Fibroblast of upper back skin (primary cell): Measurements from ENCODE around the gene ATF7.
"Not testable (repeated sequence)": the region's sequence is repeated elsewhere in the genome, so short reads cannot be mapped to it uniquely, and the experiment has no call there.

Source experiments
- DNase-seq: peaks from one replicate; pipeline ENCODE4 v3.0.0-alpha.2; 2013

ATF7 gene

DNA sequence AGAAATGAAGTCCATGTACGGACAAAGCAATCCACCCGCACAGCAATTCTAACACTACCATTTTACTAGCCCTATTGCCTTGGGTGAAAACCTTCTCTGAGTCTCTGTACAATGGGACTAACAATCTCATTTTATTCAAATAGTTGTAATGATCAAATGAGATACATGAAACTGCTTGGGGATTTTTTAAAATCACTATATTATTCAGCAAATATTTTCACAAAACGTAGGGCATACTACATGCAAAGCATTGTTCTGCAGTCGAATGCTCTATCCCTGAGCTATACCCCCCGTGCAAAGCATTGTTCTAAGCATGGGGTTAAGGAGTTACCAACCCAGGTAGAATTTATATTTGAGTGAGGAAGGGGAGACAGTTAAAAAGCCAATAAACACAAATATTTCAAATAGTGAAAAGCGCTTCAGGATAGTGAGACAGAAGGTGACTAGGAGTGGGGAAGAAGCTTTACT lies 554 bp upstream of the ATF7 start:
- DNase-seq = no peak

DNA sequence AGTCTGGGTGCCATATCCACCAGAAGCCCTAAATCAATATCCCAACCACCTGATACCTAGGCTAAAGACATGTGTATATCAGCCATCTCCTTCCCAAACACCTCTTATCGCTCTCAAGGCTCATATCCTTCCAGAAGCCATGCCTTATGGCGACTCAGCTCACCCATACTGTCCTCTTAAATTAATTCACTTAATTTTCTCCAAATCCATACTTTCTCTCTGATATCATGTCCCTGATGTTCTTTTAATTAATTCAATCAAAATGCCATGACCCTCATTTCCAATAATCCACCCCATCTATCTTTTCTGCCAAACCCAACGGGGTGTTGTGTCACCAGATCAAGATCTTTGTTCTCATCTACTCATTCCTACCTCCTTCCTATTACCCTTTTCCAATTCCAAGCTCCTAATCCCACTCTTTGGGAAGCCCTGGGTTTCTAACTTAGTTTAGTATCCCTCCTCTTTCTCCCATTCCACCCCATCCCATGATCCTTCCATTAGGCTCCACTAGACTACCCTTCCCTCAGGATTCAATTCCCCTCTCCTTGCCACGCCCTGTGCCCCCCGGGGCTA lies 723 bp downstream of the ATF7 start:
- DNase-seq = no peak

- peak; percentile 5 for DNase-seq
Observed at GRCh38 chr12:53624956-53625355, 1.2 kb downstream of the ATF7 start.

DNA sequence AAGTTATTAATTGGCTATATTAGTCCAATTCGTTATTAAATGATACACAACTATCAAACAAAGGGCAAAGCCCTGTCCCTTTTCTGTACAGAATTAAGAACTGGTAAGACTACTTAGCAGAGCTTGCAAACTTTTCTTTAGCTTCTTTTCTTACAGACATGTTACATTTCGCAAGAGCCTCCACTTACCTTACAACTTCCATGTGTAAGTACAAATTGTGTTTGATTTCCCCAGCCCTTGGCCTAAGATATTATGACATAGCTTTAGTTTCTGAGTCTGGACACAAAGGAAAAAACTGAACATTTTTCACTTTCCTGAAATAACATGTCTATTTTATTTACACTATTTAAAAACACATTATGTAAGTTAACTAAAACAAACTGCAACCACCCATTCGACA lies 1.7 kb downstream of the ATF7 start:
- DNase-seq = no peak

- DNase-seq = peak; percentile 37
Observed at GRCh38 chr12:53623548-53624385, 2.4 kb downstream of the ATF7 start.

DNA sequence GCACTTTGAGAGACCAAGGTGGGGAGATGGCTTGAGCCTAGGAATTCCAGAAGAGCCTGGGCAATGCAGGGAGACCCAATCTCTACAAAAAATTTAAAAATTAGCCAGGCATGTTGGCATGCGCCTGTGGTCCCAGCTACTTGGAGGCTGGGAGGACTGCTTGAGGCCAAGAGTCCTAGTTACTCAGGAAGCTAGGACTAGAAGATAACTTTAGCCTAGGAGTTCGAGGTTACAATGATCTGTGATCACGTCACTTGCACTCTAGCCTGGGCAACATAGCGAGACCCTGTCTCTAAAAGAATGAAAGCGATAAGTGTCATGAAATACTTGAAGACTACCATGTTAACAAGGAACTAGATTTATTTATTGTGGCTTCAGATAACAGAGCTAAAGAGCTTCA lies 3.5 kb downstream of the ATF7 start:
- no peak for DNase-seq

GRCh38 chr12:53618275-53618674 lies 7.9 kb downstream of the ATF7 start:
- no peak for DNase-seq

DNA sequence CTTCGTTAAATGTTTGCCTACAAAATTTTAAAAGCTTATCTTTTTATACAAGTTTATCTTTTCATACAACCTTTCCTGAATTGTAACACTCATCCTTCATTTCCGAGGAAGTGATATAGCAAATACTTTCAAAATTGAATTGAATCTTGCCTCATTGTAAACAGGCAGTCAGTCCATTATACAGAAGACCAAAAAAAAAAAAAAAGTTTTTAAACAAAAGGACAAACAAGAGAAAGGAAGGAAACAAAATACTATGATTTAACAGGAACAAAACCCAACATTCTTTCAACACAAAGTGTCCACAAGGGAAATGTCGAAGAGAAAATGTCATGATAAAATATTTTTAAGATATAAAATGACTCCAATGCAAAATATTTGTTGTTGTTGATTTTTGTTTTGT lies 8.5 kb downstream of the ATF7 start:
- DNase-seq = no peak

DNA sequence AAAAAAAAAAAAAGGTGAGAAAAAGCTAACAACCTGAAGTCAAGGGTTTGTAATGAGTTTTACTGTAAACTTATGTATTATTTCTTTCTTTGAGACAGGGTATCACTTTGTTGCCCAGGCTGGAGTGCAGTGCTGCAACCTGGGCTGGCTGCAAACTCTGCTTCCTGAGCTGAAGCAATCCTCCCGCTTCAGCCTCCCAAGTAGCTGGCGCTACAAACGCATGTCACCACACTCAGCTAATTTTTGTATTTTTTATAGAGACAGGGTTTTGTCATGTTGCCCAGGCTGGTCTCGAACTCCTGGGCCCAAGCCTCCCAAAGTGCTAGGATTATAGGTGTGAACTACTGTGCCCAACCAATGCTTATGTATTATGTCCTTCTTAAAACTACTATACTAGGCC lies 9.2 kb downstream of the ATF7 start:
- no peak for DNase-seq

GRCh38 chr12:53613821-53614220 lies 12.4 kb downstream of the ATF7 start:
- DNase-seq = peak; percentile 34

DNA sequence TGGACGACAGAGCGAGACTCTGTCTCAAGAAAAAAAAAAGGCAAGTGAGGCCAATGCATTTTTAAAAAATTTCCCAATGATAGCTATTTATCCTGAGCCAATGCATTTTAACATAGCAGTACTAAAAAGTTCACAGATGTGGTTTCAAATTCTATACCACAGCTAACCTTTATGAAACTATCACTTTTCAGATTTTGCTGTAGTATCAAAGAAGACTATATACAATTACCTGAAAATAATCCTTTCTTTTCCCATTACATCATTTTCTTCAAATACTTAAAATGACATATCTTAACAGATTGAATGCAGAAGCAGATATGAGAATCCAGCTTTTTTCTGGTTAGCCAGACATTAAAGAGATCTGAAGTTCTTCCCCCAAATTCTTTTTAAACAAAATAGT lies 13.2 kb downstream of the ATF7 start:
- DNase-seq = no peak

DNA sequence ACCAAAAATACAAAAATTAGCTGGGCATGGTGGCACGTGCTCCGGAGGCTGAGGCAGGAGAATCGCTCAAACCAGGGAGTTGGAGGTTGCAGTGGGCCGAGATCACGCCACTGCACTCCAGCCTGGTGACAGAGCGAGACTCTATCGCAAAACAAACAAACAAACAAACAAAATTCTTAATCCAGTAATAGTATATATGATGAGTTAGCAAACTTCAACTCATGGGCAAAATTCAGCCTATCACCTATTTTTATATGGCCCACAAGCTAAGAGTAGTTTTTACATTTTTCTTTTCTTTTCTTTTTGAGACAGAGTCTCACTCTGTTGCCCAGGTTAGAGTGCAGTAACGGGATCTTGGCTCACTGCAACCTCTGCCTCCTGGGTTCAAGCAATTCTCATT lies 14.9 kb downstream of the ATF7 start:
- DNase-seq = no peak

- not testable (repeated sequence) for DNase-seq
Observed at GRCh38 chr12:53606688-53607087, 19.5 kb downstream of the ATF7 start.

DNA sequence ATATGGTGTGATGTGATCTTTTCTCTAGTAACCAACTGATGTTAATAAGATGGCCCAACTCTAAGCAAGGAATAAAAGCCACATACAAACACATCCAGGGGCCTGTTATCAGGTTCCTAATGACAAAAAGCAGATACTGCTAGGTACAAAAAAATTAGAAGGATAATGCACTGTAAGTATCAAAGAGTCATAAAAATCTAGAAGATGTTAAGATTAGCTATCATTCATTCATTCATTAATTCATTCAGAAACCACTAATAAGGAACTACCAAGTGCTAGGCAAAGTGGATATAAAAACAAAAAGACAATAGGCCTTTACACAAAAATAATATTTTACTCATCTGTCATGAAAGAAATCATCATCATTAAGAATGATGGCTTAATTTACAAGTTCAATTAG lies 21.6 kb downstream of the ATF7 start:
- no peak for DNase-seq

DNA sequence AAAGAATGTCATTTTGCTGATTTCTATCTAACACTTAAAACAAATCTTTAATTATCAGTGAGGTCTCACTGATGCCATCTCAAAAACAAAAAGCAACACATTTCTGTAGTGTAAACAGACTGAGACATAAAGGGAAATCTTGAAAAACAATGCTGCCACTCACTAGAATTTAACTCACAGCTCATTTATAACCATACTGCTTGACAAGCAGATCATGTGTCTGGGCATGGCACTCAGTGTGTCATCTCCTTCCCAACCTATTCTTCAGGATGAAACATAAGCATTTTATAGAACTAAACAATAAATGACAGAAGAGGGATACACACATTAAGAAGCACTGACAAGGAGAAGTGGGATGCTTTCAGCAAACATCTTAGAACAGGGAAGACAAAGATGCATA lies 22.4 kb downstream of the ATF7 start:
- no peak for DNase-seq

DNA sequence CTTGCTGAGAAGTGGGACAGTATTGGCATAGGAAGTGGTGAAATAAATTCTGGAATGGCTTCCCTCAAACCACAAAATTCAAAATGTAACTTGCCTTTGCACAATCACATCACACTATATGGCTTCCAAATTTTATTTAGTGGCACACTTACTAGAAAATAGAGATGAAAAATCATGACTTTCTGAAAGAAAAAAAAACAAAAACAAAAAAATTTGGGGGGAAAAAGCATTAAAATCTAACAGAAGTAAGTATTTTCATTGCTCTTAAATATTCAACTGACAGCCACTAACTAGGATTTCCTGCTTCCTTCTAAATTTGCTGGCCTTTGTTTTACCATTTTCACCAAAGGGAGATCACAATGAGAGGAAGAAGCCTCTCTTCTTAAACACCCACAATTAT lies 23.0 kb downstream of the ATF7 start:
- DNase-seq = no peak

DNA sequence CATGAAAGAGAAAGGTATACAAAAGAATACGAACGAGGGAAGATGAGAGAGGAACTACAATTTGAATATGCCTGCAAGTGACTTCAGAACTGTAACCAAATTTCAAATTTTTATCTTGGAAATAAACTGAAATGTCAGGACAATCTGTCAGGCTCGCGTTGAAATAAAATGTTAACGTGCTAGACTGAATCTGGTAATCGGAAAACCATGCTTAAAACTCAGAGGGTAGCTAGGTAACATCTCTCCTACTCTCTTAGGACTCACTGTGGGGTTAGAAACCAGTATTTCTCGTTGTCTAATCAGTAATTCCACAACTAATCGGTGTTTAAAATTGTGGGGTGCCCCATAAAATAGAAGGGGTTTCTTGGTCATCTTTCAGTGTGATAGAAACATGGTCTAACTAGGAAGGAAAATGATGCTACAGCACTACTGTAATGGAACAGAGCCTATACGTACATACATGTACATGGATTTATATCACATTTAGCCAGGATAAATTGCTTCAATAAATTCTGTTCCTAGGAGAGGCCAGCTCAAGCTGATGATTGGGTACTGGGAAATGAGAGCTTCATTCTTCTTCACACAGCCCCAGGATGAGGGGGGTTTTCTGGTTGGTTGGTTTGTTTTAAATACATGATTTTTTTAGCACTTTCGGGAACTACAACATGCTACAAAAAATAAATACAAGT lies 23.9 kb downstream of the ATF7 start:
- DNase-seq = no peak

DNA sequence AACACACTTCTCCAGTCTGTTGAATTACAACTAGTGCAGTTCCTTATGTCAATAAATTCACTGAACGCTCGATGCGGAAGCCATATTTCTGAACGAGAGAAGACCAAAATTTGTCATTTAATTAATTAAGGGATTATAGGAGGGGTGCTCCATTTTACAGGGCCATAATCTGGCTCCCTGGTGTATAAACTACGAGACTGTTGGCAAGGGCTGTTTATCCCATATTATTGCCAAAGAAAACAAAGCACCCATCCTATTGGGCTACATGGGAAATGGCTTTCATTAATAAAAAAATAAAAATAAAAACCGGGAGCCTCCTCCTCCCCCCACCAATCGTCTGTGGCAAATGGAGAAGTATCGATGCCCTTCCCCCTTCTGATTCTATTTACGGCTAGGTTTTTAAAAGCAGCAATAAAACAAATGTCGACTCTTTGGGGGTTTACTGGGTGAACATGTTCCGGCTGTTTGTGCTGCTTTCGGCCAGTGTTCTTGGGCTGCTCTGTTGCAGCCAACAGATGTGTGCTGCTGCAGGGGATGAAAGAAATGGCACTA lies 24.8 kb downstream of the ATF7 start:
- no peak for DNase-seq

DNA sequence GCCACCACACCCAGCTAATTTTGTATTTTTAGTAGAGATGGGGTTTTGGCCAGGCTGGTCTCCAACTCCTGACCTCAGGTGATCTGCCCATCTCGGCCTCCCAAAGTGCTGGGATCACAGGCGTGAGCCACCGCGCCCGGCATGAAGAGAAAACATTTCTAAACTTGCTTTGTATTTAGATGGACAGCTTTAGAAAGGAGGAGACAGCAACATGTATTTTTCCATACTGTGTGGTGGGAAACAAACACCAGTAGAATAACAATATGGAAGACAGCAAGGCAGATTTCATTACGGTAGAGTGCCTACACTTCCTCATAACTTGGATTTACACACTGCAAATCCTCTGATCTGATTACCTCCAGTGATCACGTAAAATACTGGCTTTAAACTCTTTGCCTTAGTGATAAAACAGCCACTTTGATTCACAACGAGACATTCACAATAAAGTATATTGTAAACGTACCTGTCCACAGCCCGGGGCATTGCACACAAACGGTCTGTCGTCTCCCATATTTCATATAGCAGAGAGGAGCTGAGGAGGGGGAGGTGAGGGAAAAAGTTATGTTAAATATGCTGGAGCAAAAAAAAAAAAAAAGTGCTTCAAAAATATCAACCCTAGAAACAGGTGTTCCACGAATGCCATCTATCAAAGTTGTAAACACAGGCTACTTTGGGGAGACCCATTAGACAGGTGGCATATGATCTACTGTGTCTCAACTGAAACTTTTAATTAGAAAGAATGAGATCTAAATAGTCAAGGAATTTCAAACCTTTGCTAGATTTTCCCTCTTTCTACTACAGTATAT lies 25.5 kb downstream of the ATF7 start:
- DNase-seq = no peak

GRCh38 chr12:53599579-53599978 lies 26.6 kb downstream of the ATF7 start:
- no peak for DNase-seq

GRCh38 chr12:53598971-53599370 lies 27.2 kb downstream of the ATF7 start:
- not testable (repeated sequence) for DNase-seq

DNA sequence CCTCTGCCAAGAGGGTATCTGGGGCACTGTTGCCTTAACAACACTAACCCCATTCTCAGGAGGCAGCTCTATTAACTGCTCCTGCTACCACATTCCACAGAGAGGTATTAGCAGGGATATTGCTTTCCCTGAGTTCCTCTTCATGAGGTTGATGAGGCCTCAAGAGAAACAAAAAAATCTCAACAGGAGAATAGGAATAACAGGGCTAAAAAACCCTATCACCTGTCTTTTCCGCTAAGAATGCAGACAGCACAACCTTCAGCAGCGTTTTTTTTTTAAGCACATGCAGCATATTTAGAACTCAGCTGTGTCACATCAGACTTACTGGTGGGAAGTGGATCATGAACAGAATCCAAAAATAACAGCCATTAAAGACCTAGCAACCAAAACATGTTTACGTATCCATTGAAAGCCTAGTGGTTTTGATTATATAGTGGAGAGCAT lies 29.2 kb downstream of the ATF7 start:
- DNase-seq = peak; percentile 20
